GM19238 (cell line): Measurements from ENCODE around the gene CPPED1.

Experiments used
- DNase-seq: peaks from one replicate; pipeline ENCODE4 v3.0.0; 2011; ENCODE audit warnings: low spot score; ENCODE audit not compliant: insufficient read length

The CPPED1 gene

DNA sequence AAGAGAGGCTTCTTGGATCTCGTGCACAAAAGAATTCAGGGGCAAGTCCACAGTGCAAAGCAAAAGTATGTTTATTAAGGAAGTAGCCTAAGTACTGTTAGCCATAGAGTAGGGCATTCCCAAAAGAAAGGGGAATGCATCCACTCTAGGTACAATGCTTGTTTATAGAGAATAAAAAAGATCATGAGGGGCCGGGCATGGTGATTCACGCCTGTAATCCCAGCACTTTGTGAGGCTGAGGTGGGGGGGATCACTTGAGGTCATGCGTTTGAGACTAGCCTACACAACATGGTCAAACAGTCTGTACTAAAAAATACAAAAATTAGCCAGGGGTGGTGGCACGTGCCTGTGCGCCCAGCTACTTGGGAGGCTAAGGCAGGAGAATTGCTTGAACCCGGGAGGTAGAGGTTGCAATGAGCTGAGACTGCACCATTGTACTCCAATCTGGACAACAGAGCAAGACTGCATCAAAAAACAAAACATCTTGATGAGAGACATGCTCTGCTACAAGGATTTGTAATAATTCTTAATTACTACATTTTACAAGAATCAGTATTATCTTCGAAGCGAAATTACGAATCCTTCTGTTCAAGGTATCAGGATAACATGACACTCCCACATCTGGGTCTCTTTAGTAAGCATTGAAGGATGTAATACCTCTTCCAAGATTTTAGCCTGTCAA lies 191.6 kb downstream of the CPPED1 start:
- no peak for DNase-seq

DNA sequence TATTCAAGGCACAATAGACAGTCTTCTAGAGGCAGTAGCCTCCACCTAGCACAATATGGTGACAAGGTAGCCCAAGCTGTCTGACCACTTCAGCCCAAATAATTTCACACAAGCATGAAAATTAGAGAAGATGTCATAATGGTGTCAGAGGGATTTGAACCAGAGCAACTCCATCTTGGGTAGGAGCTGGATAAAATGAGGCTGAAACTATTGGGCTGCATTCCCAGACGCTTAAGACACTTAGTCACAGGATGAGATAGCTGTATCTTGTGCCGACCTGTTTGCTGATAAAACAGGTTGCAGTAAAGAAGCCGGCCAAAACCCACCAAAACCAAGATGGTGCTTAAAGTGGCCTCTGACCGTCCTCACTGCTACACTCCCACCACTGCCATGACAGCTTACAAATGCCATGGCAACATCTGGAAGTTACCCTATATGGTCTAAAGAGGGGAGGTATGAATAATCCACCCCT lies 192.6 kb downstream of the CPPED1 start:
- DNase-seq = no peak

DNA sequence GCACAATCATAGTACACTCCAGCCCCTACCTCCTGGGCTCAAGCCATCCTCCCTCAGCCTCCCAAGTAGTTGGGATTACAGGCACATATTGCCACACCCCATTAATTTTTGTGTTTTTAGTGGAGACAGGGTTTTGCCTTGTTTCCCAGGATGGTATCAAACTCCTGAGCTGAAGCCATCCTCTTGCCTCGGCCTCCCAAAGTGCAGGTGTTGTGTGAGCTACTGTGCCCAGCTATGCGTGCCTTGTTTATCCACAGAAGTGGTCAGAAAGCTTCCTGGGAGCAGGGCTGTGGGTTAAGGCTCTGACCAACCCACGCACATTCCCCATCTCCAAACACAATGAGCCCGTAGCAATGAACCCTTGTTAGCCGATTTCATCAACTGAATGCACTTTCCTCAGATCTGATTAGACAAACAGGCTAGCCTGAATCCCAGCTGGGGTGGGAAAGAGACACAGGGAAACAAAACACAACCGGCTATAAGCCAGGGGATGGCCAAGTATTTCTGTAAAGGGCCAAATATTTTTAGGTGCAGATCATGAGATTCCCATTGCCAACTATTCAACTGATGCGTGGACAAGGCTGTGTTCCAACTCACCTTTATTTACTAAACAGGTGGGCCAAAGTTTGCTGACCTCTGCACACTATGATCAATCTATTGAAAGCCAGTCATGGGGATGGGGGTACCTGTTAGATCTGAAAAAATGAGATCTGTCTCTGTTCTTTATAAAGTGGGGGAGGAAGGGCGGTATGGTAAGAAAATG lies 193.6 kb downstream of the CPPED1 start:
- DNase-seq = no peak
